NCI-H1417 treated with DMSO at 0.1 percent for 48 hours (cell line): Measurements from ENCODE around the gene ZNF627.
A peak's percentile ranks its signal among the peaks of the same experiment; 100 is the strongest.
"Not testable (repeated sequence)": the region's sequence is repeated elsewhere in the genome, so short reads cannot be mapped to it uniquely, and the experiment has no call there.

Source experiments
- DNase-seq: peaks from one replicate; lab custom pipeline; 2025; lab: John Stamatoyannopoulos, UW

ZNF627 gene

GRCh38 chr19:11597202-11598102, at the start of gene ZNF627:
Gene ZNF627, plus strand, starts transcription at chr19:11597483. Its CDS starts 145 bp downstream, at chr19:11597628.
- DNase-seq: peak; percentile 95

DNA sequence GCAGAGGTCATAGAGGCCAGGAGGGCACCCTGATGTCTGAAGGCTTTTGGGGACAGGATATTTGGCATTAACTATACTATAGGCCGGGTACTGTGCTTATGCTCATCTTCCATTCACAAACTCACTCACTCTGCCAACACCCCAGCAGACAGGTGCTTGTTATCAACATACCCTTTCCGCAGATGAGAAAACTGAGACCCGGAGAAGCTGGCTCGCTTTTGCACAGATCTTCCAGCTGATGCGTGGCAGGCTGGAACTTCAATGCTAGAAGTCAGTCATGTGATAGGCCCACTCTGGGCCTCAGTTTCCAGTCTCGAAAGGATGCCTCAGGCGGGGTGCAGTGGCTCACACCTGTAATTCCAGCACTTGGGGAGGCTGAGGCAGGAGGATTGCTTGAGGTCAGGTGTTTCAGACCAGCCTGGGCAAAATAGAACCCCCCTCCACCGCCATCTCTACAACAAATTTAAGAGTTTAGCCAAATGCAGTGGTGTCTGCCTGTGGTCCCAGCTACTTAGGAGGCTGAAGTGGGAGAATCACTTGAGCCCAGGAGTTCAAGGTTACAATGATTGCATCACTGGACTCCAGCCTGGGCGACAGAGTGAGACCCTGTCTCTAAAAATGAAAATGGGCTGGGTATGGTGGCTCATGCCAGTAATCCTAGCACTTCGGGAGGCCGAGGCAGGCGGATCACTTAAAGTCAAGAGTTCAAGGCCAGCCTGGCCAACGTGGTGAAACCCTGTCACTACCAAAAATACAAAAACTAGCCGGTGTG, 49.2 kb upstream of the ZNF627 start:
- DNase-seq: no peak

DNA sequence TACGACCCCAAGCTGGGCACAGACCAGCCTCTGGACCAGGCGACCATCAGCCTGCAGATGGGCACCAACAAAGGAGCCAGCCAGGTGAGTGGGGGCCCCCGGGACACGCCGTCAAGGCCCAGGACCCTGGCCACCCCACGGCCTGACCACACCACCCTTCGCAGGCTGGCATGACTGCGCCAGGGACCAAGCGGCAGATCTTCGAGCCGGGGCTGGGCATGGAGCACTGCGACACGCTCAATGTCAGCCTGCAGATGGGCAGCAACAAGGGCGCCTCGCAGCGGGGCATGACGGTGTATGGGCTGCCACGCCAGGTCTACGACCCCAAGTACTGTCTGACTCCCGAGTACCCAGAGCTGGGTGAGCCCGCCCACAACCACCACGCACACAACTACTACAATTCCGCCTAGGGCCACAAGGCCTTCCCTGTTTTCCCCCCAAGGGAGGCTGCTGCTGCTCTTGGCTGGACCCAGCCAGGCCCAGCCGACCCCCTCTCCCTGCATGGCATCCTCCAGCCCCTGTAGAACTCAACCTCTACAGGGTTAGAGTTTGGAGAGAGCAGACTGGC, 47.8 kb upstream of the ZNF627 start:
- no peak for DNase-seq

DNA sequence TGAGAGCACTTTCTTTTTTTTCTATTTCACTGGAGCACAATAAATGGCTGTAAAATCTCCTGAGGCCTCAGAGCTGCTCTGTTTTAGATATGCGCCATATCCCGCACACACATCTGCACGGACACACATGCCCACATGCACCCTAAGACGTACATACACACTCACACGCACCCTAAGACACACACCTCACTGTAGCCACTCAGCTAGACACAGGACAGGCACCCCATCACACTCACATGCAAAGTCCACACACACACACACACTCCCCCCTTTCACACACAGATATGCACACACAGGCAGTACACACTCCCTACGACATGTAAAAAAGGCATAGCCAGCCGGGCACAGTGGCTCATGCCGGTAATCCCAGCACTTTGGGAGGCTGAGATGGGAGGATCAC, 47.0 kb upstream of the ZNF627 start:
- no peak for DNase-seq

GRCh38 chr19:11551603-11552235, 45.6 kb upstream of the ZNF627 start:
- DNase-seq: no peak

DNA sequence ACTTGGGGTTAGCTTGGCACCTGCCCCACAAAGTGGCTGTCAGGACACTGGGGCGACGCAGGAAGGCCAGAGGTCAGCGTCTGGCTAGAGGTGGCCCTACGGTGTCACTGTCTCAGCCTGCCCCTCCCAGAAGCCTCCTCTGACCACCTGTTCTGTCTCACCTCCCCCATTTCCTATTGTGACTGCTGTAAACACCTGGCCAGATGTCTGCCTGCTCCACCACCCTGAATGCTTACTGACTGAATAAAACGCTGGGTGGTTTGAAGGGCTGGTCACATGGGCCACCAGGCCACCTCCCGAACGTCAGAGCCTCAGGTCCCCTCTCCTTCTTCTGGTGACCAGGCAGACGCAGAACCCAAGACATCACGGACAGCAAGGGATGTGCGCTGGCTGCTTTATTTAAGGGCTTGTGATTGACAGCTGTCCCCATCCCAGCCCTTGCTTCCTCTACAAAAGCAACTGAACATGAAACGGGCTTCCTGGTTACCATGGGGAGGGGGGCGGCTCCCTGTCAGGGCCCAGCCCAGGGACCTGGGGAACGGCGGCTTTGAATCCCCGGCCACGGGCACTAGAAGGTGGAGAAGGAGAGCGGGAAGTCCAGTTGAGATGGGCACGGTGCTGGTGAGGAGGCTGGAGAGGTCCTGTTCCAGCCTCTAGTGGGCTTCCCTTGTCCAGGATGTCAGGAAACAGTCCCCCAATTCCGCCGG, 44.5 kb upstream of the ZNF627 start:
- DNase-seq: no peak

DNA sequence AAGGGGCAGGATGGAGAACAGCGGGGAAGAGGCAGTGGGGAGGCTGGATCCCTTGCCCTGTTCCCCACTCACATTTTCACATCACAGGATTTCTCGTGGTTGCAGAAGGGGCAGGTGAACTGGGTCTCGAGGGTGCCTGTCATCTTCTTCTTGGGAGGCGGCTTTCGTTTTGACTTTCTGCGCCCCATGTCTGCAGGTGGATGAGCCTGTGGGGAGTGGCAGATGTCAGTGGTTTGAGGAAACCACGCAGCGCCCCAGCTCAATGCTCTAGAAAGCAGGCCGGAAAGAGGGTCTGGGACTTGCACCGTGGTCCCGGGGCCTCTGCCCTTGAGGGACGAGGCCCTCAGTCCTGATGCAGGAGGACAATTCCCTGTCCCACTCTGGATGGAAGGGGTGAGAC, 43.1 kb upstream of the ZNF627 start:
- no peak for DNase-seq

DNA sequence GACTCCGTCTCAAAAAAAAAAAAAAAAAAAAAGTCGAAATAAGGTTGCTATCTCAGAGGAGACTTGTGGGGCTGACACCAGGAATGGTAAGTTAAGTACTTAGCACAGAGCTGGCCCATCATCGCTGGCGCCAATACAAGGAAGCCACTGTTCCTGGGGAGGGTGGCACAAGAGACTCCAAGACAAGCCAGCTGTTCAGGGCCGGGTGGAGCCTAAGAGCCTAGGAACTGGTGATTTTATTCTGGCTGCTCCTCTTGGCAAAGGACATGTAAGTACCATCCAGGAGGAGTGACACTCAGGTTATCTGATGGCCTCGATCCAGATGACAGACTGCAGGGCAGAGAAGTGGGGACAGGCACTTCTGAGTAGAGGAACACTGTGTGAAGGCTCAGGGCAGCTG, 42.0 kb upstream of the ZNF627 start:
- no peak for DNase-seq

- DNase-seq: no peak
Measured at GRCh38 chr19:11556634-11557420, 40.5 kb upstream of the ZNF627 start.

DNA sequence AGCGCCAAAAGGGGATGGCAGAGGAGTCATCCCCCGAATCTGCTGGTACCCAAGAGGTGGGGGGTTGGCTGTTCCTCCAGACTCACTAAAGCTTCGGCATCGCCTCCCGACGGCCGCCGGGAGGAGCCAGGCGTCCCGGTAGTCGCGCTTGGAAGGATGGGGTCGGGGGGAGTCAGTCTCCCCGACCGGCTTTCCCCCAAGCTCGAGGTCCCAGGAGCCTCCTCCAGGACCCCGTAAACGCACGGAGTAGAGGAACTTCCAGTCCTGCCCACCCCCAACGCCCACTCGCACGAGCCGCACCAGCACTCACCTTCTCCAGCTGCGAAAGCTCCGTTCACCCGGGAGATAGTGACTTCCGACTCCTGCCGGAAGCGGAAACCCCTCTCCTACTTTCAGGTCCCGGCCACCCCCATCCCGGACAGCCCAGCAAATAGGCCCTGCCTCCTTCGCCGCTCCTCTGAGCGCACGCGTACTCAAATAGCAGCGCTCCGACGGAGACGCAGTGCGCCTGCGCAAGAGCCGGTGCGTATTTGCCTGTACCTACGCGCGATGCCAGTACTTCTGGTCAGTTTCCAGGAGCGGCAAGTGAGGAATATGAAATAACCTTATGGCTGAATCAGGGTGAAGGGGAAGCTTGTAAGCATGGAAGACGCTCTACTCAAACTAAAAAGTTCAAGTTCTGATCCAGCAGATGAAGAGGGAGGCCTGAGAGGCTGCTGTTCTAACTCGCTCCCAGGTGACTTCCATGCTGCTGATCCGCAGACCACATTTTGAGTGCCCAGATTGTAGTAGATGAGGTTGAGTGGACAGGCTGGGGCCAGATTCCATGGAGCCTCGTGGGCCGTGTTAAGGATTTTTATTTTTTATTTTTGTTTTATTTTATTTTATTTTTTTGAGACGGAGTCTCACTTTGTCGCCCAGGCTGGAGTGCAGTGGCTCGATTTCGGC, 38.1 kb upstream of the ZNF627 start, which contains the start of gene ELOF1:
Gene ELOF1, minus strand, starts transcription at position 350 of the 948 bp plus-strand sequence. CDS start 4,883 bp downstream, outside the sequence.
- DNase-seq: peak; percentile 88

GRCh38 chr19:11560404-11561051, 36.8 kb upstream of the ZNF627 start:
- DNase-seq: no peak

GRCh38 chr19:11563532-11563931, 33.8 kb upstream of the ZNF627 start:
- no peak for DNase-seq

DNA sequence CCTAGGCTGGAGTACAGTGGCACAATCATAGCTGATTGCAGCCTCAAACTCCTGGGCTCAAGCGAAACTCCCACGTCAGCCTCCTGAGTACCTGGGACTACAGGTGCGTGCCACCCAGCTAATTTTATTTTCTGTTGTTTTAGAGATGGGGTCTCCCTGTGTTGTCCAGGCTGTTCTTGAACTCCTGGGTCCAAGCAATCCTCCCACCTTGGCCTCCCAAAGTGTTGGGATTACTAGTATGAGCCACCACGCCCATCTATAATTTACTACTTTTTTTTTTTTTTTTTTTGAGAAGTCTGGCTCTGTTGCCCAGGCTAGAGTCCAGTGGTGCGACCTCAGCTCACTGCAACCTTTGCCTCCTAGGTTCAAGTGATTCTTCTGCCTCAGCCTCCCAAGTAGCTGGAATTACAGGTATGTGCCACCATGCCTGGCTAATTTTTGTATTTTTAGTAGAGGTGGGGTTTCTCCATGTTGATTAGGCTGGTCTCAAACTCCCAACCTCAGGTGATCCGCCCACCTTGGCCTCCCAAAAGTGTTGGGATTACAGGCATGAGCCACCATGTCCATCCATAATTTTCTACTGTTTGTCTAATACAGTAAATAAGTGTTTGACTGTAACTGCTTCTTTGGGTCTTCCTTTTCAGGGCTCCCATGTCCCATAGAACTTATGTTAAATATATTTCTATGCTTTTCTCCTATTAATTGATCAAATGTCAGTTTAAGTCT, 33.0 kb upstream of the ZNF627 start:
- DNase-seq: not testable (repeated sequence)

- DNase-seq: not testable (repeated sequence)
Measured at GRCh38 chr19:11565649-11565980, 31.7 kb upstream of the ZNF627 start.

DNA sequence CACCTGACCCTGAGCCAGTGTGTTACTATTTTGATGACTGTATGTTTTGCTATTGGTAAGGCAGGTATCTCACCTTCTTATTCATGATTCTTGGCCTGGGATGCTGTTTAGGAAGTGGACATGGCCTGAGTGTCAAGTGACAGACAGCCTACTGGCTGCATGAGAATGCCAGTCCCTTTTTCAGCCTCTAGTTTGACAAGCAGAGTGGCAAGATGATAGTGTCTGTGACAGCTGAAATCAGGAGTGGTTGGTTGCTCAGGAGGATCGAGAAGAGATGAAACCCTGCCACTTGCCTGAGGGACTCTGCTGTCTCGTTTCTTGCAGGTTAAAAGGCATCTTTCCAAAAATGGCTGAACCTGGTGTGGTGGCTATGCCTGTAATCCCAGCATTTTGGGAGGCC, 31.1 kb upstream of the ZNF627 start:
- DNase-seq: no peak

DNA sequence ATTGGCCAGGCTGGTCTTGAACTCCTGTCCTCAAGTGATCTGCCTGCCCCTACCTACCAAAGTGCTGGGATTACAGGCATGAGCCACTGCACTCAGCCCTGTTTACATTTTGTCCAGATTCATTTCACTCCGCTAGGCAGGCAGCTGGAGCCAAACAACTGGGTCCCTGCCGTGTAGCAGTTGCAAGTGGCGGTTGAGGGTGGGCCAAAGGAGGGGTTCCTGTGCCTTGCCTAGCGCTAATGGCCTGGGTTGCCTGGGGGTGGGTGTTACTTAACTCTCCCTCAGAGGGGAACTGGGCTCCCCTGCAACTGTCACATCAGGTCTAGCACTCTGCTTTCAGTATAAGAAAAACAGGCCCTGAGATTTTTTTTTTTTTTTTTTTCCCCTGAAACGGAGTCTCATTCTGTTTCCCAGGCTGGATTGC, 27.2 kb upstream of the ZNF627 start:
- no peak for DNase-seq

DNA sequence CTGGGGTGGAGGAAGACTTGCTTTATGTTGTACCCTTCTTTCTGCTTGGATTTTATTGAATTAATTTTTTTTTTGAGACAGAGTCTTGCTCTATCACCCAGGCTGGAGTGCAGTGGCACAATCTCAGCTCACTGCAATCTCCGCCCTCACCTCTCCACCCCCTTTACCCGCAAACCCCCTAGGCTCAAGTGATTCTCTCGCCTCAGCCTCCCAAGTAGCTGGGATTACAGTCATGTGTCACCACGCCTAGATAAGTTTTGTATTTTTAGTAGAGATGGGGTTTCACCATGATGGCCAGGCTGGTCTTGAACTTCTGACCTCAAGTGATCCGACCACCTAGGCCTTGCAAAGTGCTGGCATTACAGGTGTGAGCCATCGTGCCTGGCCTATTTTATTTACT, 23.9 kb upstream of the ZNF627 start:
- DNase-seq: not testable (repeated sequence)

DNA sequence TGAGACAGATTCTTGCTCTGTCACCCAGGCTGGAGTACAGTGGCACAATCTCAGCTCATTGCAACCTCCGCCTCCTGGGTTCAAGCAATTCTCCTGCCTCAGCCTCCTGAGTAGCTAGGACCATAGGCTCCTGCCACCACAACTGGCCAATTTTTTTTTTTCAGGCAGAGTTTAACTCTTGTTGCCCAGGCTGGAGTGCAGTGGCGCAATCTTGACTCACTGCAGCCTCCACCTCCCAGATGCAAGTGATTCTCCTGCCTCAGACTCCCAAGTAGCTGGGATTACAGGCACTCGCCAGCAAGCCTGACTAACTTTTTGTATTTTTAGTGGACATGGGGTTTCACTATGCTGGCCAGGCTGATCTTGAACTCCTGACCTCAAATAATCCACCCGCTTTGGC, 23.5 kb upstream of the ZNF627 start:
- DNase-seq: not testable (repeated sequence)
